Measurements from ENCODE around the gene ERBB2. TPM values are rescaled to one million over a fixed set of nuclear protein-coding genes. Genes with fewer than 3 reads are reported as not detected.

The ERBB2 gene
- total and polyA plus RNA-seq, 10 of the 15 experiments (the other 5 are each of a cell fraction or from before 2014, with no cell fraction given), result 0.39 to 7.0 (median 4.3) TPM

GRCh38 chr17:39757931-39758873 lies 58.3 kb downstream of the ERBB2 start (continued):
- no peak for TF ChIP-seq ZBTB40 (IDR thresholded peaks at IDR 0.05; ENCODE audit: borderline replicate concordance)
- peak; percentile 47 for TF ChIP-seq BCL3 (IDR thresholded peaks at IDR 0.05; ENCODE audit: borderline replicate concordance, insufficient read depth, low read depth, low read length, poor library complexity, severe bottlenecking)
- no peak; the same call in 1 of the 2 replicates for TF ChIP-seq TCF12 (IDR thresholded peaks at IDR 0.05; ENCODE audit: low read depth, low read length)
- TF ChIP-seq KAT2A (conservative IDR thresholded peaks at IDR 0.05; ENCODE audit: control insufficient read depth, low read depth, low read length), result no peak
- TF ChIP-seq RELB (IDR thresholded peaks at IDR 0.05; ENCODE audit: low read depth), result peak; percentile 86
